HEK293 (cell line): ENCODE measurements around the gene PROSER1.

Source experiments
- CTCF ChIP-seq: fragments of 450-650 bp; formaldehyde crosslinking; IDR thresholded peaks from 2 replicates; pipeline ENCODE4 v1.5.1; 2016; ENCODE audit warnings: missing biosample characterization, missing genetic modification characterization
- SCRT2 ChIP-seq: fragments of 450-650 bp; formaldehyde crosslinking; IDR thresholded peaks from 2 replicates; pipeline ENCODE4 v1.5.1; 2016; ENCODE audit warnings: missing biosample characterization, missing genetic modification characterization
- SP3 ChIP-seq: fragments of 450-650 bp; formaldehyde crosslinking; IDR thresholded peaks from 2 replicates; pipeline ENCODE4 v1.5.1; 2016; ENCODE audit warnings: missing biosample characterization, missing genetic modification characterization
- TCF7L2 ChIP-seq: IDR thresholded peaks from 2 replicates; pipeline ENCODE4 v1.6.1; 2011; ENCODE audit warnings: low read depth, mild to moderate bottlenecking, inconsistent platforms, low read length, moderate library complexity, borderline replicate concordance
- TSHZ1 ChIP-seq: fragments of 450-650 bp; formaldehyde crosslinking; IDR thresholded peaks from 2 replicates; pipeline ENCODE4 v1.5.1; 2016; ENCODE audit warnings: missing biosample characterization, missing genetic modification characterization, borderline replicate concordance
- WT1 ChIP-seq: fragments of 450-650 bp; formaldehyde crosslinking; IDR thresholded peaks from 2 replicates; pipeline ENCODE4 v1.5.1; 2016; ENCODE audit warnings: missing biosample characterization, missing genetic modification characterization
- YY1 ChIP-seq: fragments of 450-650 bp; formaldehyde crosslinking; IDR thresholded peaks from 2 replicates; pipeline ENCODE4 v1.5.1; 2018; ENCODE audit warnings: missing biosample characterization, missing genetic modification characterization
- ZBTB7A ChIP-seq: fragments of 450-650 bp; formaldehyde crosslinking; IDR thresholded peaks from 2 replicates; pipeline ENCODE4 v1.5.1; 2016; ENCODE audit warnings: low read depth, missing biosample characterization, missing genetic modification characterization
- ZNF274 ChIP-seq, 2 experiments: fragments of 200-500 bp in 1 of 2; fragments of 450-650 bp in 1 of 2; sonication (Bioruptor generic) in 1 of 2; formaldehyde crosslinking in 1 of 2; IDR thresholded peaks; 2 replicates each; pipeline versions ENCODE4 v1.5.1 to v1.6.1; 2014 to 2016; ENCODE audit warnings: borderline replicate concordance in 1 of 2, inconsistent platforms in 1 of 2, low read length in 1 of 2, missing biosample characterization in 1 of 2, missing genetic modification characterization in 1 of 2
- ZNF510 ChIP-seq: fragments of 450-650 bp; formaldehyde crosslinking; IDR thresholded peaks from 2 replicates; pipeline ENCODE4 v1.5.1; 2018; ENCODE audit warnings: mild to moderate bottlenecking, missing genetic modification characterization, missing biosample characterization; ENCODE audit not compliant: insufficient replicate concordance

- no peak for TF ChIP-seq CTCF
- TF ChIP-seq ZNF274 (IDR thresholded peaks at IDR 0.05; ENCODE audit: low read length) = no peak
- no peak for TF ChIP-seq ZNF274 (tag by site-specific recombination; IDR thresholded peaks at IDR 0.05; ENCODE audit: borderline replicate concordance)
- no peak for TF ChIP-seq TCF7L2
- no peak for TF ChIP-seq ZNF510 (tag by site-specific recombination)
- TF ChIP-seq YY1 (tag by site-specific recombination) = no peak
- TF ChIP-seq SP3 (tag by site-specific recombination) = no peak
- no peak for TF ChIP-seq SCRT2 (tag by site-specific recombination)
- TF ChIP-seq WT1 = no peak
- no peak for TF ChIP-seq TSHZ1 (tag by site-specific recombination)
- TF ChIP-seq ZBTB7A (tag by site-specific recombination) = no peak
These were observed 2.1 kb downstream of the PROSER1 start for GRCh38 chr13:39035799-39036198.
